Kidney glomerular epithelial cell (primary cell): ENCODE results near the gene PRTFDC1.
"Not testable (repeated sequence)": the region's sequence is repeated elsewhere in the genome, so short reads cannot be mapped to it uniquely, and the experiment has no call there.

Experiments used
- DNase-seq: peaks from one replicate; lab custom pipeline; 2025; lab: John Stamatoyannopoulos, UW

PRTFDC1 gene

GRCh38 chr10:24930427-24930826 is 22.0 kb downstream of the PRTFDC1 start:
- peak; percentile 33 for DNase-seq

GRCh38 chr10:24929904-24930303 is 22.5 kb downstream of the PRTFDC1 start:
- DNase-seq, result no peak

- DNase-seq, result no peak
Observed at GRCh38 chr10:24929056-24929544, 23.3 kb downstream of the PRTFDC1 start.

- no peak for DNase-seq
Observed at GRCh38 chr10:24928163-24928562, 24.2 kb downstream of the PRTFDC1 start.

GRCh38 chr10:24926557-24926956 is 25.8 kb downstream of the PRTFDC1 start:
- no peak for DNase-seq

- no peak for DNase-seq
Observed at GRCh38 chr10:24925799-24926198, 26.6 kb downstream of the PRTFDC1 start.

GRCh38 chr10:24924483-24924882 is 27.9 kb downstream of the PRTFDC1 start:
- DNase-seq, result not testable (repeated sequence)

- DNase-seq, result not testable (repeated sequence)
Observed at GRCh38 chr10:24922222-24922868, 30.1 kb downstream of the PRTFDC1 start.

GRCh38 chr10:24920907-24921881 is 31.2 kb downstream of the PRTFDC1 start:
- DNase-seq, result peak; percentile 81

- DNase-seq, result not testable (repeated sequence)
Observed at GRCh38 chr10:24920192-24920591, 32.2 kb downstream of the PRTFDC1 start.

GRCh38 chr10:24919629-24920028 is 32.8 kb downstream of the PRTFDC1 start:
- DNase-seq, result not testable (repeated sequence)

- DNase-seq, result no peak
Observed at GRCh38 chr10:24917979-24918378, 34.4 kb downstream of the PRTFDC1 start.

- no peak for DNase-seq
Observed at GRCh38 chr10:24917493-24917892, 34.9 kb downstream of the PRTFDC1 start.

- DNase-seq, result no peak
Observed at GRCh38 chr10:24916365-24916764, 36.0 kb downstream of the PRTFDC1 start.

GRCh38 chr10:24915304-24915703 is 37.1 kb downstream of the PRTFDC1 start:
- DNase-seq, result no peak

- DNase-seq, result no peak
Observed at GRCh38 chr10:24914148-24914547, 38.3 kb downstream of the PRTFDC1 start.

GRCh38 chr10:24912215-24912614 is 40.2 kb downstream of the PRTFDC1 start:
- no peak for DNase-seq

- no peak for DNase-seq
Observed at GRCh38 chr10:24911029-24911428, 41.4 kb downstream of the PRTFDC1 start.

GRCh38 chr10:24910574-24910973 is 41.8 kb downstream of the PRTFDC1 start:
- DNase-seq, result no peak

- DNase-seq, result peak; percentile 42
Observed at GRCh38 chr10:24908793-24909423, 43.5 kb downstream of the PRTFDC1 start.

- DNase-seq, result no peak
Observed at GRCh38 chr10:24907956-24908355, 44.5 kb downstream of the PRTFDC1 start.

GRCh38 chr10:24906372-24906771 is 46.0 kb downstream of the PRTFDC1 start:
- DNase-seq, result no peak
